ENCODE measurements around the gene C1orf115.
A peak's percentile ranks its signal among the peaks of the same experiment; 100 is the strongest.
"Not testable (repeated sequence)": the region's sequence is repeated elsewhere in the genome, so short reads cannot be mapped to it uniquely, and the experiment has no call there.

Gene C1orf115

GRCh38 chr1:220690140-220691052 lies at the start of gene C1orf115:
Gene C1orf115, plus strand, starts transcription at chr1:220690363. Its CDS starts 40 bp downstream, at chr1:220690403.
- DNase-seq (ENCODE audit: low read depth): peak; percentile 33

- DNase-seq (ENCODE audit: low read depth): no peak
These were observed 47.9 kb upstream of the C1orf115 start for GRCh38 chr1:220642285-220642684.

GRCh38 chr1:220652995-220653394 lies 37.2 kb upstream of the C1orf115 start:
- no peak for DNase-seq (ENCODE audit: low read depth)

- no peak for DNase-seq (ENCODE audit: low read depth)
These were observed 34.7 kb upstream of the C1orf115 start for GRCh38 chr1:220655509-220655908.

- DNase-seq (ENCODE audit: low read depth): no peak
These were observed 34.0 kb upstream of the C1orf115 start for GRCh38 chr1:220655961-220656740.

- DNase-seq (ENCODE audit: low read depth): no peak
These were observed 23.8 kb upstream of the C1orf115 start for GRCh38 chr1:220666349-220666748.

GRCh38 chr1:220669005-220669404 lies 21.2 kb upstream of the C1orf115 start:
- DNase-seq (ENCODE audit: low read depth): no peak

GRCh38 chr1:220670365-220670764 lies 19.8 kb upstream of the C1orf115 start:
- DNase-seq (ENCODE audit: low read depth): no peak

- no peak for DNase-seq (ENCODE audit: low read depth)
These were observed 16.2 kb upstream of the C1orf115 start for GRCh38 chr1:220673921-220674320.

- no peak for DNase-seq (ENCODE audit: low read depth)
These were observed 12.9 kb upstream of the C1orf115 start for GRCh38 chr1:220677251-220677650.

- DNase-seq (ENCODE audit: low read depth): peak; percentile 19
These were observed 10.0 kb upstream of the C1orf115 start for GRCh38 chr1:220680085-220680687.

- DNase-seq (ENCODE audit: low read depth): peak; percentile 24
These were observed 8.8 kb upstream of the C1orf115 start for GRCh38 chr1:220681220-220681880.

GRCh38 chr1:220682901-220683576 lies 7.1 kb upstream of the C1orf115 start:
- DNase-seq (ENCODE audit: low read depth): no peak

GRCh38 chr1:220683716-220684115 lies 6.4 kb upstream of the C1orf115 start:
- DNase-seq (ENCODE audit: low read depth): not testable (repeated sequence)

- DNase-seq (ENCODE audit: low read depth): no peak
These were observed 5.3 kb upstream of the C1orf115 start for GRCh38 chr1:220684890-220685289.

GRCh38 chr1:220685879-220686278 lies 4.3 kb upstream of the C1orf115 start:
- no peak for DNase-seq (ENCODE audit: low read depth)

GRCh38 chr1:220687809-220688208 lies 2.4 kb upstream of the C1orf115 start:
- no peak for DNase-seq (ENCODE audit: low read depth)

- DNase-seq (ENCODE audit: low read depth): no peak
These were observed 497 bp upstream of the C1orf115 start for GRCh38 chr1:220689666-220690065.

- no peak for DNase-seq (ENCODE audit: low read depth)
These were observed 1.0 kb downstream of the C1orf115 start for GRCh38 chr1:220691053-220691684.

- no peak for DNase-seq (ENCODE audit: low read depth)
These were observed 2.5 kb downstream of the C1orf115 start for GRCh38 chr1:220692436-220693228.
